ENCODE results near the gene LIPT1.

The LIPT1 gene

DNA sequence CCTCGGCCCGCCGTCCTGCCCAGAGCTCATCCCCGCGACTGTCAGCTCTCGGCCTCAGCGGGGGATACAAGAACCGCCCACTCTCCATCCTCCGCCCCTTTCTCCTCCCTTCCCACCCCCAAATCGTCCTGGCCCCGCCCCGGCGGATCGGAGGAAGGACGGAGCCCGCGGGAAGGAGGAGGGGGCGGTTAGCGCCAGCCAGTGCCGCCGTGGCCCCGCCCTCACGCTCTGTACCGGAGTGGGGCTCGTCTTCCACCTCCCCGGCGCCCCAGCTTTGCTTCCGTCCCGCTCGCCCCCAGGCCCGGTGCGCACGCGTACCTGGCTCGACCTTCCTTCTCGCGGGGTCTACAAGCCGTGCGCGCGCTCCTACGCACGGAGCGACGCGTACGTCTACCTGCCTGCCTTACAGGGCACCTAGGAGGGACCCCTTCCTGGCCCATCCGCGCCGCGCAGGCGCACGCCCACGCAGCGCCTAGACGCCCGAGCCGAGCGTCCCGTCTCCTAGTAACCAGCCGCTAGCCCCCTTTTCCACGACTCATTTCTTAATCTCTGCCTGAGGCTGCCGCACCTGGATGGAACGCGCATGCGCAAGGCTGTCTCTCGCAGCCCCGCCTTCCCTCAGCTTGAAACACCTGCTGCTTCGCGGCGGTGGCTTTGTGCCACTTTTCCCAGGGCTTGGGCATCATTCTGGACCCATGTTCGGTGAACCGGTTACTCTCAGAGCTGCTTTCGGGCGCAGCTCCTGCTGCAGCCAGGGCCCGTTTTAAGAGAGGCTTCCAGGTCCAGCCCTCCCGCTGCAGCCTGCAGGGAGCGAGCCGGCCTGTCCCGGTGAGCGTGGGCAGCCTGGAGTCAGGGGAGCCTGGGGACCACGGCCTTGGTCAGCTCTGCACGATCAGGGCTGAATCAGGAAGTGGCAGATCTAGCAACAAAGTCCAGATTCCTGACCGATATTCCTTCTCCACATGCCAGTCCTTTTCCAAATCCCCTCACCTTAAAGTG, 13.4 kb upstream of the LIPT1 start, which contains the start of gene C2orf15 (continued):
- TF ChIP-seq, protein P1, sequence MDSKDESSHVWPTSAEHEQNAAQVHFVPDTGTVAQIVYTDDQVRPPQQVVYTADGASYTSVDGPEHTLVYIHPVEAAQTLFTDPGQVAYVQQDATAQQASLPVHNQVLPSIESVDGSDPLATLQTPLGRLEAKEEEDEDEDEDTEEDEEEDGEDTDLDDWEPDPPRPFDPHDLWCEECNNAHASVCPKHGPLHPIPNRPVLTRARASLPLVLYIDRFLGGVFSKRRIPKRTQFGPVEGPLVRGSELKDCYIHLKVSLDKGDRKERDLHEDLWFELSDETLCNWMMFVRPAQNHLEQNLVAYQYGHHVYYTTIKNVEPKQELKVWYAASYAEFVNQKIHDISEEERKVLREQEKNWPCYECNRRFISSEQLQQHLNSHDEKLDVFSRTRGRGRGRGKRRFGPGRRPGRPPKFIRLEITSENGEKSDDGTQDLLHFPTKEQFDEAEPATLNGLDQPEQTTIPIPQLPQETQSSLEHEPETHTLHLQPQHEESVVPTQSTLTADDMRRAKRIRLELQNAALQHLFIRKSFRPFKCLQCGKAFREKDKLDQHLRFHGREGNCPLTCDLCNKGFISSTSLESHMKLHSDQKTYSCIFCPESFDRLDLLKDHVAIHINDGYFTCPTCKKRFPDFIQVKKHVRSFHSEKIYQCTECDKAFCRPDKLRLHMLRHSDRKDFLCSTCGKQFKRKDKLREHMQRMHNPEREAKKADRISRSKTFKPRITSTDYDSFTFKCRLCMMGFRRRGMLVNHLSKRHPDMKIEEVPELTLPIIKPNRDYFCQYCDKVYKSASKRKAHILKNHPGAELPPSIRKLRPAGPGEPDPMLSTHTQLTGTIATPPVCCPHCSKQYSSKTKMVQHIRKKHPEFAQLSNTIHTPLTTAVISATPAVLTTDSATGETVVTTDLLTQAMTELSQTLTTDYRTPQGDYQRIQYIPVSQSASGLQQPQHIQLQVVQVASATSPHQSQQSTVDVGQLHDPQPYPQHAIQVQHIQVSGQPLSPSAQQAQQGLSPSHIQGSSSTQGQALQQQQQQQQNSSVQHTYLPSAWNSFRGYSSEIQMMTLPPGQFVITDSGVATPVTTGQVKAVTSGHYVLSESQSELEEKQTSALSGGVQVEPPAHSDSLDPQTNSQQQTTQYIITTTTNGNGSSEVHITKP (tag by site-specific recombination; IDR thresholded peaks at IDR 0.05): peak; percentile 79; the same call in 1 of the 2 replicates
- TF ChIP-seq, protein P2, sequence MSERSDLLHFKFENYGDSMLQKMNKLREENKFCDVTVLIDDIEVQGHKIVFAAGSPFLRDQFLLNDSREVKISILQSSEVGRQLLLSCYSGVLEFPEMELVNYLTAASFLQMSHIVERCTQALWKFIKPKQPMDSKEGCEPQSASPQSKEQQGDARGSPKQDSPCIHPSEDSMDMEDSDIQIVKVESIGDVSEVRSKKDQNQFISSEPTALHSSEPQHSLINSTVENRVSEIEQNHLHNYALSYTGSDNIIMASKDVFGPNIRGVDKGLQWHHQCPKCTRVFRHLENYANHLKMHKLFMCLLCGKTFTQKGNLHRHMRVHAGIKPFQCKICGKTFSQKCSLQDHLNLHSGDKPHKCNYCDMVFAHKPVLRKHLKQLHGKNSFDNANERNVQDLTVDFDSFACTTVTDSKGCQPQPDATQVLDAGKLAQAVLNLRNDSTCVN (tag by site-specific recombination; optimal IDR thresholded peaks at IDR 0.05): peak; percentile 88
- TF ChIP-seq HOXC10 (CRISPR knock-in tag; IDR thresholded peaks at IDR 0.05): no peak
- peak; percentile 52 for TF ChIP-seq ZBTB17 (tag by site-specific recombination; IDR thresholded peaks at IDR 0.05)
- TF ChIP-seq, protein P3, sequence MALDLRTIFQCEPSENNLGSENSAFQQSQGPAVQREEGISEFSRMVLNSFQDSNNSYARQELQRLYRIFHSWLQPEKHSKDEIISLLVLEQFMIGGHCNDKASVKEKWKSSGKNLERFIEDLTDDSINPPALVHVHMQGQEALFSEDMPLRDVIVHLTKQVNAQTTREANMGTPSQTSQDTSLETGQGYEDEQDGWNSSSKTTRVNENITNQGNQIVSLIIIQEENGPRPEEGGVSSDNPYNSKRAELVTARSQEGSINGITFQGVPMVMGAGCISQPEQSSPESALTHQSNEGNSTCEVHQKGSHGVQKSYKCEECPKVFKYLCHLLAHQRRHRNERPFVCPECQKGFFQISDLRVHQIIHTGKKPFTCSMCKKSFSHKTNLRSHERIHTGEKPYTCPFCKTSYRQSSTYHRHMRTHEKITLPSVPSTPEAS (tag by site-specific recombination; IDR thresholded peaks at IDR 0.05): no peak
- TF ChIP-seq ZFP69B (tag by site-specific recombination; IDR thresholded peaks at IDR 0.05): 0 out of 2 replicates have a peak, but pooled peaks have one; percentile 30
- peak; percentile 12; the same call in 1 of the 2 replicates for TF ChIP-seq ZBTB48 (tag by site-specific recombination; IDR thresholded peaks at IDR 0.05)
- TF ChIP-seq ZNF785 (tag by site-specific recombination; IDR thresholded peaks at IDR 0.05): no peak
- peak; percentile 63 for TF ChIP-seq KLF1 (tag by site-specific recombination; IDR thresholded peaks at IDR 0.05)
- peak; percentile 82; the same call in 1 of the 2 replicates for TF ChIP-seq ZEB2 (tag by site-specific recombination; IDR thresholded peaks at IDR 0.05)
- peak; percentile 73 for TF ChIP-seq ZNF341 (tag by site-specific recombination; IDR thresholded peaks at IDR 0.05; ENCODE audit: low read depth)
- peak; percentile 78 for TF ChIP-seq ZBTB8A (tag by site-specific recombination; IDR thresholded peaks at IDR 0.05)
- no peak for TF ChIP-seq RBAK (tag by site-specific recombination; IDR thresholded peaks at IDR 0.05)
- TF ChIP-seq YY2 (tag by site-specific recombination; IDR thresholded peaks at IDR 0.05): no peak
- TF ChIP-seq ZIC2 (tag by site-specific recombination; IDR thresholded peaks at IDR 0.05): 0 out of 2 replicates have a peak, but pooled peaks have one; percentile 31
- TF ChIP-seq SP7 (tag by site-specific recombination; IDR thresholded peaks at IDR 0.05): peak; percentile 63; the same call in 1 of the 2 replicates
- TF ChIP-seq, protein P4, sequence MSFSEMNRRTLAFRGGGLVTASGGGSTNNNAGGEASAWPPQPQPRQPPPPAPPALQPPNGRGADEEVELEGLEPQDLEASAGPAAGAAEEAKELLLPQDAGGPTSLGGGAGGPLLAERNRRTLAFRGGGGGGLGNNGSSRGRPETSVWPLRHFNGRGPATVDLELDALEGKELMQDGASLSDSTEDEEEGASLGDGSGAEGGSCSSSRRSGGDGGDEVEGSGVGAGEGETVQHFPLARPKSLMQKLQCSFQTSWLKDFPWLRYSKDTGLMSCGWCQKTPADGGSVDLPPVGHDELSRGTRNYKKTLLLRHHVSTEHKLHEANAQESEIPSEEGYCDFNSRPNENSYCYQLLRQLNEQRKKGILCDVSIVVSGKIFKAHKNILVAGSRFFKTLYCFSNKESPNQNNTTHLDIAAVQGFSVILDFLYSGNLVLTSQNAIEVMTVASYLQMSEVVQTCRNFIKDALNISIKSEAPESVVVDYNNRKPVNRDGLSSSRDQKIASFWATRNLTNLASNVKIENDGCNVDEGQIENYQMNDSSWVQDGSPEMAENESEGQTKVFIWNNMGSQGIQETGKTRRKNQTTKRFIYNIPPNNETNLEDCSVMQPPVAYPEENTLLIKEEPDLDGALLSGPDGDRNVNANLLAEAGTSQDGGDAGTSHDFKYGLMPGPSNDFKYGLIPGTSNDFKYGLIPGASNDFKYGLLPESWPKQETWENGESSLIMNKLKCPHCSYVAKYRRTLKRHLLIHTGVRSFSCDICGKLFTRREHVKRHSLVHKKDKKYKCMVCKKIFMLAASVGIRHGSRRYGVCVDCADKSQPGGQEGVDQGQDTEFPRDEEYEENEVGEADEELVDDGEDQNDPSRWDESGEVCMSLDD (tag by site-specific recombination; IDR thresholded peaks at IDR 0.05): peak; percentile 94
- TF ChIP-seq ZNF37A (tag by site-specific recombination; IDR thresholded peaks at IDR 0.05): no peak
- peak; percentile 94 for TF ChIP-seq SP2 (tag by site-specific recombination; IDR thresholded peaks at IDR 0.05)
- peak; percentile 4; the same call in 1 of the 2 replicates for TF ChIP-seq KLF16 (tag by site-specific recombination; IDR thresholded peaks at IDR 0.05)
- TF ChIP-seq, protein P5, sequence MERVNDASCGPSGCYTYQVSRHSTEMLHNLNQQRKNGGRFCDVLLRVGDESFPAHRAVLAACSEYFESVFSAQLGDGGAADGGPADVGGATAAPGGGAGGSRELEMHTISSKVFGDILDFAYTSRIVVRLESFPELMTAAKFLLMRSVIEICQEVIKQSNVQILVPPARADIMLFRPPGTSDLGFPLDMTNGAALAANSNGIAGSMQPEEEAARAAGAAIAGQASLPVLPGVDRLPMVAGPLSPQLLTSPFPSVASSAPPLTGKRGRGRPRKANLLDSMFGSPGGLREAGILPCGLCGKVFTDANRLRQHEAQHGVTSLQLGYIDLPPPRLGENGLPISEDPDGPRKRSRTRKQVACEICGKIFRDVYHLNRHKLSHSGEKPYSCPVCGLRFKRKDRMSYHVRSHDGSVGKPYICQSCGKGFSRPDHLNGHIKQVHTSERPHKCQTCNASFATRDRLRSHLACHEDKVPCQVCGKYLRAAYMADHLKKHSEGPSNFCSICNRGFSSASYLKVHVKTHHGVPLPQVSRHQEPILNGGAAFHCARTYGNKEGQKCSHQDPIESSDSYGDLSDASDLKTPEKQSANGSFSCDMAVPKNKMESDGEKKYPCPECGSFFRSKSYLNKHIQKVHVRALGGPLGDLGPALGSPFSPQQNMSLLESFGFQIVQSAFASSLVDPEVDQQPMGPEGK (tag by site-specific recombination; IDR thresholded peaks at IDR 0.05): peak; percentile 98
- peak; percentile 46 for TF ChIP-seq ZNF335 (tag by site-specific recombination; conservative IDR thresholded peaks at IDR 0.05)

Measured in HEK293 (cell line).